ENCODE results near the gene CSTF3.

DNA sequence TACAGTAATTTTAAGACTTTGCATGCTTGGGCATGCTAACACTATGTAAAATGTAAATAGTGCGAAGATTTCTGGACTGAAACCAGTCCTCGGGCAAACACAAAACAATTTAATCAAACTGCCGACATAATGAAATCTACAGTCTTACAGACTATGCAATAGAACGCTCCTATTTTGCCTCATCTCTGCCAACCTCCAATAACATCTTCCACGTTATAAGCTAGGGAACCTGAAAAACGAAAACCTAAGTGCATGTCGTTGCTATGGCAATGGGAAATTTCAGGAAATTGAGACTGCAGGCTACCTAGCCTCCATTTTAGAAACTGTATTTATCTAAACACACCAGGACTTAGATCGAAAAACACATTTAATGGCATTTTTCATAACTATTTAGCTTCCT is 1.1 kb downstream of the CSTF3 start:
- TF ChIP-seq POLR2AphosphoS5 (IDR thresholded peaks at IDR 0.05; ENCODE audit: low read depth, low read length) (no peak), SIN3A (IDR thresholded peaks at IDR 0.05; ENCODE audit: borderline replicate concordance, insufficient read depth, low read length) (no peak), TAF1 (IDR thresholded peaks at IDR 0.05; ENCODE audit: borderline replicate concordance, insufficient read depth, low read length) (no peak)
- TF ChIP-seq, protein P1, sequence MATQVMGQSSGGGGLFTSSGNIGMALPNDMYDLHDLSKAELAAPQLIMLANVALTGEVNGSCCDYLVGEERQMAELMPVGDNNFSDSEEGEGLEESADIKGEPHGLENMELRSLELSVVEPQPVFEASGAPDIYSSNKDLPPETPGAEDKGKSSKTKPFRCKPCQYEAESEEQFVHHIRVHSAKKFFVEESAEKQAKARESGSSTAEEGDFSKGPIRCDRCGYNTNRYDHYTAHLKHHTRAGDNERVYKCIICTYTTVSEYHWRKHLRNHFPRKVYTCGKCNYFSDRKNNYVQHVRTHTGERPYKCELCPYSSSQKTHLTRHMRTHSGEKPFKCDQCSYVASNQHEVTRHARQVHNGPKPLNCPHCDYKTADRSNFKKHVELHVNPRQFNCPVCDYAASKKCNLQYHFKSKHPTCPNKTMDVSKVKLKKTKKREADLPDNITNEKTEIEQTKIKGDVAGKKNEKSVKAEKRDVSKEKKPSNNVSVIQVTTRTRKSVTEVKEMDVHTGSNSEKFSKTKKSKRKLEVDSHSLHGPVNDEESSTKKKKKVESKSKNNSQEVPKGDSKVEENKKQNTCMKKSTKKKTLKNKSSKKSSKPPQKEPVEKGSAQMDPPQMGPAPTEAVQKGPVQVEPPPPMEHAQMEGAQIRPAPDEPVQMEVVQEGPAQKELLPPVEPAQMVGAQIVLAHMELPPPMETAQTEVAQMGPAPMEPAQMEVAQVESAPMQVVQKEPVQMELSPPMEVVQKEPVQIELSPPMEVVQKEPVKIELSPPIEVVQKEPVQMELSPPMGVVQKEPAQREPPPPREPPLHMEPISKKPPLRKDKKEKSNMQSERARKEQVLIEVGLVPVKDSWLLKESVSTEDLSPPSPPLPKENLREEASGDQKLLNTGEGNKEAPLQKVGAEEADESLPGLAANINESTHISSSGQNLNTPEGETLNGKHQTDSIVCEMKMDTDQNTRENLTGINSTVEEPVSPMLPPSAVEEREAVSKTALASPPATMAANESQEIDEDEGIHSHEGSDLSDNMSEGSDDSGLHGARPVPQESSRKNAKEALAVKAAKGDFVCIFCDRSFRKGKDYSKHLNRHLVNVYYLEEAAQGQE (IDR thresholded peaks at IDR 0.05; ENCODE audit: insufficient read depth in 1 of 2, low read depth in 2 of 2, low read length in 2 of 2) = no peak

All from PFSK-1 (cell line).